Activated CD8-positive, alpha-beta T cell treated with anti-CD3 and anti-CD28 coated beads for 36 hours (primary cell): ENCODE data around the gene DDRGK1. TPM values are rescaled to one million over a fixed set of nuclear protein-coding genes. Genes with fewer than 3 reads are reported as not detected.

Experiments
- ATAC-seq: fragments of 200-7000 bp; cut with Tn5 transposase; one replicate; pipeline ENCODE4 v1.10.0; 2021; ENCODE audit warnings: mild to moderate bottlenecking, moderate library complexity
- CTCF ChIA-PET: fragments of 350-600 bp; sonication (Branson Sonifier 250); formaldehyde crosslinking; loops from one replicate; lab custom pipeline; 2021; ENCODE audit warnings: antibody characterized with exemption; lab: Charles Lee
- POLR2A ChIA-PET: fragments of 350-600 bp; sonication (Branson Sonifier 250); formaldehyde crosslinking; loops from one replicate; lab custom pipeline; 2021; ENCODE audit warnings: antibody characterized with exemption; lab: Charles Lee
- DNase-seq: peaks from one replicate; pipeline ENCODE4 v3.0.0-alpha.2; 2020
- H3K27ac Mint-ChIP-seq: one replicate; pipeline ENCODE4 v1.8.0; 2021; ENCODE audit warnings: mild to moderate bottlenecking, mixed read lengths
- H3K27me3 Mint-ChIP-seq: one replicate; pipeline ENCODE4 v1.8.0; 2021; ENCODE audit warnings: mixed read lengths
- H3K36me3 Mint-ChIP-seq: one replicate; pipeline ENCODE4 v1.8.0; 2021; ENCODE audit warnings: low read depth, mixed read lengths
- H3K4me1 Mint-ChIP-seq: one replicate; pipeline ENCODE4 v1.8.0; 2021; ENCODE audit warnings: low read depth, mixed read lengths
- H3K4me3 Mint-ChIP-seq: one replicate; pipeline ENCODE4 v1.8.0; 2021; ENCODE audit warnings: mild to moderate bottlenecking, moderate library complexity, mixed read lengths
- H3K9me3 Mint-ChIP-seq: one replicate; pipeline ENCODE4 v1.8.0; 2021; ENCODE audit warnings: mixed read lengths
- CTCF ChIP-seq: fragments of 200-600 bp; IDR thresholded peaks from one replicate; pipeline ENCODE4 v1.8.0; 2022; ENCODE audit warnings: antibody characterized with exemption, mild to moderate bottlenecking
- intact Hi-C: fragments of 100-400 bp; cut with micrococcal nuclease; formaldehyde crosslinking; loops from one replicate; pipeline ENCODE4 v1.10.0; 2022
- total RNA-seq, 2 experiments: library from RNA; stranded (reverse); gene quantifications; one replicate each; pipeline ENCODE4 v1.2.3, GENCODE V29; 2021

The DDRGK1 gene
- total RNA-seq, 2 experiments from 2014 or later: 50.1 to 54.1 TPM

GRCh38 chr20:3224681-3225421 lies 20.4 kb upstream of the DDRGK1 start:
- intact Hi-C loops: no loop called here
- no peak for DNase-seq

GRCh38 chr20:3223994-3224680 lies 19.7 kb upstream of the DDRGK1 start:
- DNase-seq (no peak), ATAC-seq (no peak)
- H3K27ac Mint-ChIP-seq: no peak overlapping the region
- H3K27me3 Mint-ChIP-seq: no peaks in the 10 kb centered on the region
- ChIA-PET CTCF (interaction anchor here (0.7 kb wide), 1 partner anchor 439 kb away, joined by 3 read pairs; the partner anchor contains the start of gene GFRA4), POLR2A (interaction anchor here (1.3 kb wide), 1 partner anchor 22 kb away, joined by 3 read pairs; no protein-coding TSS in a partner anchor)
- no peaks in the 10 kb centered on the region for H3K9me3 Mint-ChIP-seq
- no peak overlapping the region for H3K4me3 Mint-ChIP-seq
- peaks cover 28% of the 10 kb centered on the region for H3K36me3 Mint-ChIP-seq
- TF ChIP-seq CTCF: no peak
- peaks cover 15% of the 10 kb centered on the region for H3K4me1 Mint-ChIP-seq
- intact Hi-C loops: no loop called here

More at GRCh38 chr20:3224681-3225421, 20.4 kb upstream of the DDRGK1 start:
- Mint-ChIP-seq H3K9me3 (no peaks in the 10 kb centered on the region), H3K36me3 (peaks cover 28% of the 10 kb centered on the region), H3K4me1 (peaks cover 15% of the 10 kb centered on the region), H3K27ac (no peak overlapping the region), H3K4me3 (no peak overlapping the region), H3K27me3 (no peaks in the 10 kb centered on the region)
- no peak for TF ChIP-seq CTCF
- no peak for ATAC-seq
- CTCF ChIA-PET: interaction anchor here (0.6 to 0.8 kb wide), 2 partner anchors 14 to 773 kb away, joined by 3 read pairs; partner anchors contain the start of gene SLC4A11
- POLR2A ChIA-PET: interaction anchor here (1.0 to 1.3 kb wide), 2 partner anchors 11 to 22 kb away, joined by 3 read pairs; no protein-coding TSS in a partner anchor

- no peak for DNase-seq
- Mint-ChIP-seq H3K9me3 (no peaks in the 10 kb centered on the region), H3K27ac (no peak overlapping the region), H3K27me3 (no peaks in the 10 kb centered on the region), H3K36me3 (peaks cover 30% of the 10 kb centered on the region), H3K4me3 (no peak overlapping the region), H3K4me1 (peaks cover 16% of the 10 kb centered on the region)
- intact Hi-C loops: no loop called here
- TF ChIP-seq CTCF: no peak
- CTCF ChIA-PET: interaction anchor here (0.7 to 1.5 kb wide), 5 partner anchors 24 to 440 kb away, joined by 3 to 5 read pairs (median 3); partner anchors contain the start of gene GFRA4
- no peak for ATAC-seq
- POLR2A ChIA-PET: no interaction called here
Measured at GRCh38 chr20:3223651-3223993, 19.1 kb upstream of the DDRGK1 start.

- CTCF ChIA-PET: interaction anchor here (0.7 to 1.5 kb wide), 8 partner anchors 24 to 488 kb away, joined by 3 to 5 read pairs (median 4); partner anchors contain the start of gene GFRA4
- Mint-ChIP-seq H3K27ac (peak overlapping the region; percentile 66), H3K9me3 (no peaks in the 10 kb centered on the region), H3K36me3 (peaks cover 30% of the 10 kb centered on the region), H3K4me1 (peaks cover 19% of the 10 kb centered on the region), H3K27me3 (no peaks in the 10 kb centered on the region), H3K4me3 (no peak overlapping the region)
- POLR2A ChIA-PET: interaction anchor here (0.6 to 1.0 kb wide), 2 partner anchors 34 to 105 kb away, joined by 3 read pairs; no protein-coding TSS in a partner anchor
- intact Hi-C loops: no loop called here
- DNase-seq (peak; percentile 68), ATAC-seq (peak; percentile 70)
- TF ChIP-seq CTCF: no peak
Measured at GRCh38 chr20:3222635-3223600, 18.4 kb upstream of the DDRGK1 start.
